NCI-H146 treated with DMSO at 0.1 percent for 48 hours (cell line): Measurements from ENCODE around the gene SLC6A9.

Source experiments
- DNase-seq: peaks from one replicate; lab custom pipeline; 2025; ENCODE audit not compliant: unreplicated experiment; lab: John Stamatoyannopoulos, UW

SLC6A9 gene

GRCh38 chr1:43971336-43971980 lies 59.8 kb downstream of the SLC6A9 start:
- DNase-seq, result no peak

GRCh38 chr1:43970911-43971310 lies 60.4 kb downstream of the SLC6A9 start:
- DNase-seq, result no peak

- no peak for DNase-seq
Observed at GRCh38 chr1:43970502-43970901, 60.8 kb downstream of the SLC6A9 start.

- peak; percentile 75 for DNase-seq
Observed at GRCh38 chr1:43969746-43970466, 61.4 kb downstream of the SLC6A9 start, which contains the start of gene DPH2. TSS of gene DPH2 (plus strand) at chr1:43970010. CDS start at chr1:43970176, 166 bp downstream.

GRCh38 chr1:43969416-43969745 lies 61.9 kb downstream of the SLC6A9 start:
- DNase-seq, result no peak

GRCh38 chr1:43968348-43968948 lies 62.8 kb downstream of the SLC6A9 start:
- DNase-seq, result no peak

- no peak for DNase-seq
Observed at GRCh38 chr1:43965316-43965715, 65.9 kb downstream of the SLC6A9 start.

GRCh38 chr1:43963890-43964289 lies 67.4 kb downstream of the SLC6A9 start:
- no peak for DNase-seq

- no peak for DNase-seq
Observed at GRCh38 chr1:43963006-43963405, 68.3 kb downstream of the SLC6A9 start.

GRCh38 chr1:43962324-43962723 lies 68.9 kb downstream of the SLC6A9 start:
- no peak for DNase-seq

GRCh38 chr1:43961692-43962091 lies 69.6 kb downstream of the SLC6A9 start:
- no peak for DNase-seq

GRCh38 chr1:43960798-43961197 lies 70.5 kb downstream of the SLC6A9 start:
- DNase-seq, result no peak

GRCh38 chr1:43958351-43959255 lies 72.7 kb downstream of the SLC6A9 start:
- DNase-seq, result no peak

GRCh38 chr1:43957407-43958040 lies 73.7 kb downstream of the SLC6A9 start:
- DNase-seq, result no peak

- DNase-seq, result no peak
Observed at GRCh38 chr1:43956234-43956633, 75.0 kb downstream of the SLC6A9 start.

GRCh38 chr1:43954036-43954435 lies 77.2 kb downstream of the SLC6A9 start:
- DNase-seq, result no peak

GRCh38 chr1:43953361-43953760 lies 77.9 kb downstream of the SLC6A9 start:
- DNase-seq, result no peak

GRCh38 chr1:43952731-43953346 lies 78.4 kb downstream of the SLC6A9 start:
- DNase-seq, result no peak

GRCh38 chr1:43951021-43951985 lies 80.0 kb downstream of the SLC6A9 start:
- no peak for DNase-seq
